ENCODE measurements around the gene LY6G6C.

- no peak for TF ChIP-seq POLR2A (IDR thresholded peaks at IDR 0.05; ENCODE audit: extremely low read depth, insufficient read length)
- TF ChIP-seq, protein P1, sequence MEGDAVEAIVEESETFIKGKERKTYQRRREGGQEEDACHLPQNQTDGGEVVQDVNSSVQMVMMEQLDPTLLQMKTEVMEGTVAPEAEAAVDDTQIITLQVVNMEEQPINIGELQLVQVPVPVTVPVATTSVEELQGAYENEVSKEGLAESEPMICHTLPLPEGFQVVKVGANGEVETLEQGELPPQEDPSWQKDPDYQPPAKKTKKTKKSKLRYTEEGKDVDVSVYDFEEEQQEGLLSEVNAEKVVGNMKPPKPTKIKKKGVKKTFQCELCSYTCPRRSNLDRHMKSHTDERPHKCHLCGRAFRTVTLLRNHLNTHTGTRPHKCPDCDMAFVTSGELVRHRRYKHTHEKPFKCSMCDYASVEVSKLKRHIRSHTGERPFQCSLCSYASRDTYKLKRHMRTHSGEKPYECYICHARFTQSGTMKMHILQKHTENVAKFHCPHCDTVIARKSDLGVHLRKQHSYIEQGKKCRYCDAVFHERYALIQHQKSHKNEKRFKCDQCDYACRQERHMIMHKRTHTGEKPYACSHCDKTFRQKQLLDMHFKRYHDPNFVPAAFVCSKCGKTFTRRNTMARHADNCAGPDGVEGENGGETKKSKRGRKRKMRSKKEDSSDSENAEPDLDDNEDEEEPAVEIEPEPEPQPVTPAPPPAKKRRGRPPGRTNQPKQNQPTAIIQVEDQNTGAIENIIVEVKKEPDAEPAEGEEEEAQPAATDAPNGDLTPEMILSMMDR (IDR thresholded peaks at IDR 0.05; ENCODE audit: low read depth, low read length) = no peak
- no peak for TF ChIP-seq MAX (IDR thresholded peaks at IDR 0.05; ENCODE audit: low read depth, low read length)
Observed at GRCh38 chr6:31713991-31714684, 7.4 kb downstream of the LY6G6C start.

Measured in NB4 (cell line).